Loucy (cell line): ENCODE data around the gene CDYL2.

ENCODE experiments used
- H2AFZ ChIP-seq: fragments of 200-600 bp; sonication (generic); 2 replicates; pipeline ENCODE4 v1.6.0; 2016; ENCODE audit warnings: antibody characterized with exemption, mild to moderate bottlenecking, low read length, moderate library complexity
- H3F3A ChIP-seq: fragments of 200-600 bp; 2 replicates; pipeline ENCODE4 v1.6.0; 2016; ENCODE audit warnings: antibody characterized with exemption, low read depth, mild to moderate bottlenecking
- H3K27me3 ChIP-seq: fragments of 200-600 bp; sonication (generic); 2 replicates; pipeline ENCODE4 v1.6.1; 2014; ENCODE audit warnings: low read length, mild to moderate bottlenecking; ENCODE audit not compliant: insufficient read depth, poor library complexity, severe bottlenecking
- H3K36me3 ChIP-seq: fragments of 200-600 bp; sonication (generic); 2 replicates; pipeline ENCODE4 v1.6.1; 2016; ENCODE audit warnings: low read length; ENCODE audit not compliant: insufficient read depth
- H3K4me1 ChIP-seq: fragments of 200-600 bp; sonication (generic); 2 replicates; pipeline ENCODE4 v1.5.1; 2014; ENCODE audit warnings: low read length, mild to moderate bottlenecking; ENCODE audit not compliant: insufficient read depth, poor library complexity, severe bottlenecking
- H3K4me2 ChIP-seq: fragments of 200-600 bp; sonication (generic); 2 replicates; pipeline ENCODE4 v1.6.0; 2014; ENCODE audit warnings: antibody characterized with exemption, low read length, low read depth, mild to moderate bottlenecking; ENCODE audit not compliant: poor library complexity, severe bottlenecking
- H3K4me3 ChIP-seq: fragments of 200-600 bp; sonication (generic); 2 replicates; pipeline ENCODE4 v1.5.1; 2014; ENCODE audit warnings: low read length, mild to moderate bottlenecking, mixed read lengths; ENCODE audit not compliant: poor library complexity, severe bottlenecking
- H3K79me2 ChIP-seq: fragments of 200-600 bp; sonication (generic); 2 replicates; pipeline ENCODE4 v1.6.1; 2014; ENCODE audit warnings: low read length; ENCODE audit not compliant: insufficient read depth
- H3K9ac ChIP-seq: fragments of 200-600 bp; sonication (generic); 2 replicates; pipeline ENCODE4 v1.6.0; 2014; ENCODE audit warnings: mild to moderate bottlenecking, low read depth, low read length, moderate library complexity; ENCODE audit not compliant: poor library complexity, severe bottlenecking
- H3K9me2 ChIP-seq: fragments of 200-600 bp; sonication (generic); replicated peaks from 2 replicates; pipeline ENCODE4 v1.6.1; 2016; ENCODE audit warnings: low read depth, low read length, mixed read lengths
- H3K9me3 ChIP-seq: fragments of 200-600 bp; sonication (generic); 2 replicates; pipeline ENCODE4 v1.6.1; 2014; ENCODE audit warnings: mild to moderate bottlenecking, antibody characterized with exemption, low read length, low read depth; ENCODE audit not compliant: insufficient read depth
- H4K20me1 ChIP-seq: fragments of 200-600 bp; sonication (generic); 2 replicates; pipeline ENCODE4 v1.6.0; 2014; ENCODE audit warnings: antibody characterized with exemption, low read length, mild to moderate bottlenecking; ENCODE audit not compliant: insufficient read depth, poor library complexity, severe bottlenecking
- CTCF ChIP-seq: fragments of 200-600 bp; sonication (generic); conservative IDR thresholded peaks from 2 replicates; pipeline ENCODE4 v1.5.1; 2014; ENCODE audit warnings: mild to moderate bottlenecking, antibody characterized with exemption, low read length
- EZH2phosphoT487 ChIP-seq: fragments of 200-600 bp; IDR thresholded peaks from 2 replicates; pipeline ENCODE4 v1.6.1; 2018; ENCODE audit warnings: antibody characterized with exemption, mild to moderate bottlenecking, moderate library complexity, borderline replicate concordance

CDYL2 gene

GRCh38 chr16:80586476-80586875 is 217.9 kb downstream of the CDYL2 start:
- no peak overlapping the region for H3K4me3 ChIP-seq
- no peaks in the 10 kb centered on the region for H3K9me2 ChIP-seq
- no peaks in the 10 kb centered on the region for H4K20me1 ChIP-seq
- no peaks in the 10 kb centered on the region for H3K79me2 ChIP-seq
- no peaks in the 10 kb centered on the region for H3K27me3 ChIP-seq
- H3K9ac ChIP-seq = no peak overlapping the region
- 0 out of 2 replicates have a peak, but pooled peaks cover 3% of the 10 kb centered on the region for H3F3A ChIP-seq
- peaks cover 19% of the 10 kb centered on the region for H3K4me1 ChIP-seq
- H3K9me3 ChIP-seq = no peaks in the 10 kb centered on the region
- no peak overlapping the region for H3K4me2 ChIP-seq
- TF ChIP-seq CTCF (no peak), EZH2phosphoT487 (no peak)
- H2AFZ ChIP-seq = no peak overlapping the region
- H3K36me3 ChIP-seq = no peaks in the 10 kb centered on the region

GRCh38 chr16:80585764-80586163 is 218.6 kb downstream of the CDYL2 start:
- Histone ChIP-seq H3K4me1 (peaks cover 18% of the 10 kb centered on the region), H3K9ac (no peak overlapping the region), H3K4me3 (no peak overlapping the region), H3K9me2 (no peaks in the 10 kb centered on the region), H3K79me2 (no peaks in the 10 kb centered on the region), H3K36me3 (no peaks in the 10 kb centered on the region), H3K27me3 (no peaks in the 10 kb centered on the region), H3F3A (no peaks in the 10 kb centered on the region), H4K20me1 (no peaks in the 10 kb centered on the region), H3K9me3 (no peaks in the 10 kb centered on the region), H2AFZ (no peak overlapping the region), H3K4me2 (no peak overlapping the region)
- TF ChIP-seq EZH2phosphoT487 = no peak

- no peaks in the 10 kb centered on the region for H3K9me2 ChIP-seq
- TF ChIP-seq EZH2phosphoT487 = no peak
- no peak for TF ChIP-seq CTCF
- H3F3A ChIP-seq = no peaks in the 10 kb centered on the region
- no peak overlapping the region for H3K4me2 ChIP-seq
- H4K20me1 ChIP-seq = no peaks in the 10 kb centered on the region
- no peaks in the 10 kb centered on the region for H3K9me3 ChIP-seq
- no peaks in the 10 kb centered on the region for H3K79me2 ChIP-seq
- H3K27me3 ChIP-seq = no peaks in the 10 kb centered on the region
- no peaks in the 10 kb centered on the region for H3K36me3 ChIP-seq
- no peak overlapping the region for H2AFZ ChIP-seq
- H3K4me3 ChIP-seq = no peak overlapping the region
- peaks cover 21% of the 10 kb centered on the region for H3K4me1 ChIP-seq
- H3K9ac ChIP-seq = no peak overlapping the region
Measured at GRCh38 chr16:80583466-80583865, 220.9 kb downstream of the CDYL2 start.

GRCh38 chr16:80580109-80580832 is 224.1 kb downstream of the CDYL2 start:
- Histone ChIP-seq H3K4me2 (no peak overlapping the region), H3K9ac (no peak overlapping the region), H3K4me3 (no peak overlapping the region)

More at GRCh38 chr16:80580109-80580832, 224.1 kb downstream of the CDYL2 start:
- Histone ChIP-seq H2AFZ (no peak overlapping the region), H3K36me3 (no peaks in the 10 kb centered on the region), H3K9me2 (no peaks in the 10 kb centered on the region), H3F3A (no peaks in the 10 kb centered on the region), H4K20me1 (no peaks in the 10 kb centered on the region), H3K4me1 (peaks cover 11% of the 10 kb centered on the region), H3K79me2 (no peaks in the 10 kb centered on the region), H3K27me3 (no peaks in the 10 kb centered on the region), H3K9me3 (no peaks in the 10 kb centered on the region)
- TF ChIP-seq EZH2phosphoT487 (no peak), CTCF (peak; percentile 27; the same call in 1 of the 2 replicates)
